ENCODE data around the gene C2CD4C. TPM values are rescaled to one million over a fixed set of nuclear protein-coding genes. Genes with fewer than 3 reads are reported as not detected.
"Not testable (repeated sequence)": the region's sequence is repeated elsewhere in the genome, so short reads cannot be mapped to it uniquely, and the experiment has no call there.

The C2CD4C gene
- total RNA-seq, 4 donors from 2014 or later: 0.19 to 9.6 (median 1.8) TPM

DNA sequence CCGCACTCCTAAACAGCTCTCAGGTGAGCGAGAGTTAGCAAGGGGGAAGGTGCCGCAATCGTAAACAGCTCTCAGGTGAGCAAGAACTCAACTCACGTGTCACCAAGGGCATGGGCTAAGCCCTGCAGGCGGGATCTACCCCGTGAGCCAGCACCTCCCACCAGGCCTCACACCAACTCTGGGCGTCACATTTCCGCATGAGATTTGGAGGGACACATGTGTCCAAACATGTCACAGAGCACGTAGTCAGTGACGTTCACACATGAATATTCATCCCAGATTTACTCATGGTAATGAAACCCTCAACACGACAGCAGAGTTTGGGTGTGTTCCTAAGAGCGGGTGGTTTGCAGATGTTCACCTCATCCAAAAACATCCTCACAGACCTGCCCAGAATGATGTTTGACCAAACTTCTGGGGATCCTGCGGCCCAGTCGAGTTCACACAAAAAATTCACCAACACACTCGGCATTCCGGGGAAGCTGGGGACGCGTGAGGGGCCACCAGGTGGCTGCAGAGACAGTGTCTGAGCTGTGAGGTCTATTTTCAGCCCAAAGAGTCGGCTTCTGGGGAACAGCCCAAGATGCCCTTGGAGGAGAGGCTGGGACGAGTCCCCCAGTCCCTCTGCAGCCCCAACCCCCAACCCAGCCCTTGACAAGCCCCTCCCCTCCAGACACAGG, 19.6 kb downstream of the C2CD4C start:
- ATAC-seq (ENCODE audit: low FRiP score): no peak
- DNase-seq (ENCODE audit: low spot score): peak; percentile 12
- TF ChIP-seq, protein P1, sequence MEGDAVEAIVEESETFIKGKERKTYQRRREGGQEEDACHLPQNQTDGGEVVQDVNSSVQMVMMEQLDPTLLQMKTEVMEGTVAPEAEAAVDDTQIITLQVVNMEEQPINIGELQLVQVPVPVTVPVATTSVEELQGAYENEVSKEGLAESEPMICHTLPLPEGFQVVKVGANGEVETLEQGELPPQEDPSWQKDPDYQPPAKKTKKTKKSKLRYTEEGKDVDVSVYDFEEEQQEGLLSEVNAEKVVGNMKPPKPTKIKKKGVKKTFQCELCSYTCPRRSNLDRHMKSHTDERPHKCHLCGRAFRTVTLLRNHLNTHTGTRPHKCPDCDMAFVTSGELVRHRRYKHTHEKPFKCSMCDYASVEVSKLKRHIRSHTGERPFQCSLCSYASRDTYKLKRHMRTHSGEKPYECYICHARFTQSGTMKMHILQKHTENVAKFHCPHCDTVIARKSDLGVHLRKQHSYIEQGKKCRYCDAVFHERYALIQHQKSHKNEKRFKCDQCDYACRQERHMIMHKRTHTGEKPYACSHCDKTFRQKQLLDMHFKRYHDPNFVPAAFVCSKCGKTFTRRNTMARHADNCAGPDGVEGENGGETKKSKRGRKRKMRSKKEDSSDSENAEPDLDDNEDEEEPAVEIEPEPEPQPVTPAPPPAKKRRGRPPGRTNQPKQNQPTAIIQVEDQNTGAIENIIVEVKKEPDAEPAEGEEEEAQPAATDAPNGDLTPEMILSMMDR (IDR thresholded peaks at IDR 0.05): no peak

DNA sequence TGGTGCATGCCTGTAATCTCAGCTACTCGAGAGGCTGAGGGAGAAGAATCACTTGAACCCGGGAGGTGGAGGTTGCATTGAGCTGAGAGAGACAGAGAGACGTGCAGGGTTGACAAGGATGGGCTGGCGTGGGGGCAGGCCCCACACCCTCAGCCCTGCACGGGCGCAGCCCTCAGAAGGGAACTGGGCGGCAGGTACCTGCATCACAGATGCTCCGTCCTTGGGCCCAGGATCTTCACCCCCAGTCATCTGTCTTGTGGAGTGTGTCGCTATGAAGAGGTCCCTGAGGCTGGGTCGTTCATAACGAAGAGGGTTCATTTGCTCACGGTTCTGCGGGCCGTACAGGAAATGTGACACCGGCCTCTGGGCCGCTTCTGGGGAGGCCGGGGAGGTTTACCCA, 20.3 kb downstream of the C2CD4C start:
- DNase-seq (ENCODE audit: low spot score): no peak
- TF ChIP-seq, protein P1 (IDR thresholded peaks at IDR 0.05): no peak
- no peak for ATAC-seq (ENCODE audit: low FRiP score)

DNA sequence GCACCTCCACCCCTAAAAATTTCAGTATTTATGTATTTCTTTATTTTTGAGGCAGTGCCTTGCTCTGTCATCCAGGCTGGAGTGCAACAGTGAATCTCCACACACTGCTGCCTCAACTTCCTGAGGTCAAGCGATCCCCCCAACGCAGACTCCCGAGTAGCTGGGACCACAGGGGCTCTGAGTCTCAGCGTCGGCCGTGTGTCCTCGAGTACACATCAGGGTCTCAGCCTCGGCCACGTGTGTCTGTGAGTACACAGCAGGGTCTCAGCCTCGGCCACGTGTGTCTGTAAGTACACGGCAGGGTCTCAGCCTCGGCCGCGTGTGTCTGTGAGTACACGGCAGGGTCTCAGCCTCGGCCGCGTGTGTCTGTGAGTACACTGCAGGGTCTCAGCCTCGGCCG, 21.2 kb downstream of the C2CD4C start:
- ATAC-seq (ENCODE audit: low FRiP score) (no peak), DNase-seq (ENCODE audit: low spot score) (no peak)
- TF ChIP-seq, protein P1 (IDR thresholded peaks at IDR 0.05): no peak

DNA sequence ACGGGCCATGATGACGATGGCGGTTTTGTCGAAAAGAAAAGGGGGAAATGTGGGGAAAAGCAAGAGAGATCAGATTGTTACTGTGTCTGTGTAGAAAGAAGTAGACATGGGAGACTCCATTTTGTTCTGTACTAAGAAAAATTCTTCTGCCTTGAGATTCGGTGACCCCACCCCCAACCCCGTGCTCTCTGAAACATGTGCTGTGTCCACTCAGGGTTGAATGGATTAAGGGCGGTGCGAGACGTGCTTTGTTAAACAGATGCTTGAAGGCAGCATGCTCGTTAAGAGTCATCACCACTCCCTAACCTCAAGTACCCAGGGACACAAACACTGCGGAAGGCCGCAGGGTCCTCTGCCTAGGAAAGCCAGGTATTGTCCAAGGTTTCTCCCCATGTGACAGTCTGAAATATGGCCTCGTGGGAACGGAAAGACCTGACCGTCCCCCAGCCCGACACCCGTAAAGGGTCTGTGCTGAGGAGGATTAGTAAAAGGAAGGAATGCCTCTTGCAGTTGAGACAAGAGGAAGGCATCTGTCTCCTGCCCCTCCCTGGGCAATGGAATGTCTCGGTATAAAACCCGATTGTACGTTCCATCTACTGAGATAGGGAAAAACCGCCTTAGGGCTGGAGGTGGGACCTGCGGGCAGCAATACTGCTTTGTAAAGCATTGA, 22.2 kb downstream of the C2CD4C start:
- peak; percentile 3 for DNase-seq (ENCODE audit: low spot score)

DNA sequence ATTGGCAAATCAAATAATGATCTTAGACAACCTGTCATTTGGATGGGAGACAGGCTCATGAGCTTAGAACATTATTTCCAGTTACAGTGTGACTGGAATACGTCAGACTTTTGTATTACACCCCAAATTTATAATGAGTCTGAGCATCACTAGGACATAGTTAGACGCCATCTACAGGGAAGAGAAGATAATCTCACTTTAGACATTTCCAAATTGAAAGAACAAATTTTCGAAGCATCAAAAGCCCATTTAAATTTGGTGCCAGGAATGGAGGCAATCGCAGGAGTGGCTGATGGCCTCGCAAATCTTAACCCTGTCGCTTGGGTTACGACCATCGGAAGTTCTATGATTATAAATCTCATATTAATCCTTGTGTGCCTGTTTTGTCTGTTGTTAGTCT, 22.8 kb downstream of the C2CD4C start:
- not testable (repeated sequence) for ATAC-seq (ENCODE audit: low FRiP score); DNase-seq (ENCODE audit: low spot score)

More for the DNA sequence above, 22.2 kb downstream of the C2CD4C start:
- not testable (repeated sequence) for ATAC-seq (ENCODE audit: low FRiP score)

DNA sequence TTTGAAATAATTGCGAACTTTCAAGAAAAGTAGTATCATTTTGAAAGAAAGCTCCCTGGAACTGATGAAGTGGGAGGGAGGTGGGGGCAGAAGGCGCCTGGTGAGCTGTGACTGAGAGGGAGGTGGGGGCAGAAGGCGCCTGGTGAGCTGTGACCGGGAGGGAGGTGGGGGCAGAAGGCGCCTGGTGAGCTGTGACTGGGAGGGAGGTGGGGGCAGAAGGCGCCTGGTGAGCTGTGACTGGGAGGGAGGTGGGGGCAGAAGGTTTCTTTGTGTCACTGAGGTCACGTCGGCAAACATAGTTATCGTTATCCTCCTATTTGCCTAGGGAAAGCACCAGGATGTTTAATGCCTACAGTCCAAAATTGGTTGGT, 24.2 kb downstream of the C2CD4C start:
- ATAC-seq (ENCODE audit: low FRiP score) (no peak), DNase-seq (ENCODE audit: low spot score) (peak; percentile 6)
- TF ChIP-seq, protein P1 (IDR thresholded peaks at IDR 0.05): no peak

DNA sequence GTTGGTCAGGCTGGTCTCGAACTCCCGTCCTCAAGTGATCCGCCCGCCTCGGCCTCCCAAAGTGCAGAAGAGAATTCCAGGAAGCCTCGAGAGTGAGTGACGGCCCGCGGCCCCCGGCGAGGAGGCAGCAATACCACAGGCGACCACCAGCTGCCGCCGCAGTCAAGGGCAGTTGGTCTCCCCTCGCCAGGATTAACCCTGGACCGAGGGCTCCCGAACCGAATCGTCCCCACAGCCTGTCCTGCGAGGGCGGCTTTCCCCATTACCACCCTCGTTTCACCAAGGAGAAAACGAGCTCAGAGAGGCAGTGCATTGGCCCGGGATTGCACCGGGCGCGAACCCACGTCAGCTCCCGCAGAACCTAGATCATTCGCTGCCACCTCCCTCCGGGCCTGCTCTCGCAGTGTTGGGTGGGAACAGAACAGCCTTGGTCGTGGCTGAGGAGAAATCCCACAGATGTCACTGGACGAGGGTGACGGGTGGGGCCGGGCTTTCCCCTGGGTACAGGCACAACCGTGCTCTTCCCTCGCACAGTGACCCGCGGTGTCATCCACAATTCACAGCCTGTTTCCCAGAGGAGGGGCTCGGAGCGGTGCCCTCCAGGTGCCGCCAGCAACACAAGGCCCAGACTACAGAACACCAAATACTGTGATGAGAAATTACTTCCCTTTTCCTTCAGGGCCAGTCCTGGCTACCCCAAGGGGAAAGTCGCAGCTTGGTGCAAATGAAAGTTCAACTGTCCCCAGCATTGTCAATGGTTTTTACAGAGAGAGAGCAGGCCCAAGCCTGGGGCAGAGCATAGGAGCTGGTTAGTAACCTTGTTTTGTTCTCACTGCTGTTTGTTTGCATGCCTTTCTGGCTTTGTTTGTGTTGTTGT, 24.8 kb downstream of the C2CD4C start:
- no peak for ATAC-seq (ENCODE audit: low FRiP score)
- DNase-seq (ENCODE audit: low spot score): peak; percentile 19
- TF ChIP-seq, protein P1 (IDR thresholded peaks at IDR 0.05): no peak
